ENCODE results near the gene RNF13. TPM values are rescaled to one million over a fixed set of nuclear protein-coding genes. Genes with fewer than 3 reads are reported as not detected.
"Not testable (repeated sequence)": the region's sequence is repeated elsewhere in the genome, so short reads cannot be mapped to it uniquely, and the experiment has no call there.

The RNF13 gene
- total and polyA plus RNA-seq, 3 donors from 2014 or later = 41.7 to 85.0 (median 81.8) TPM

- WGBS, 2 donors = 93 to 97% methylated on average over 4 of the region's 4 CpGs
- Histone ChIP-seq H3K27me3 (no peaks in the 10 kb centered on the region), H3K4me3 (no peak overlapping the region), H3K36me3 (ENCODE audit: low read depth, missing control alignments) (no peaks in the 10 kb centered on the region), H3K4me1 (no peaks in the 10 kb centered on the region), H3K27ac (no peak overlapping the region), H3K9me3 (no peaks in the 10 kb centered on the region)
- no peak for TF ChIP-seq POLR2A (IDR thresholded peaks at IDR 0.05)
- TF ChIP-seq CTCF (IDR thresholded peaks at IDR 0.05) = no peak
- intact Hi-C loops (cut with DNase I; ENCODE audit: low total_unique reads) = no loop called here
- no peak for DNase-seq
Measured at GRCh38 chr3:149831321-149831720, 18.3 kb downstream of the RNF13 start.

- Histone ChIP-seq H3K4me1 (no peaks in the 10 kb centered on the region), H3K27me3 (no peaks in the 10 kb centered on the region), H3K9me3 (no peaks in the 10 kb centered on the region), H3K27ac (no peak overlapping the region), H3K36me3 (ENCODE audit: low read depth, missing control alignments) (no peaks in the 10 kb centered on the region), H3K4me3 (no peak overlapping the region)
- no peak for TF ChIP-seq CTCF (IDR thresholded peaks at IDR 0.05)
- TF ChIP-seq POLR2A (IDR thresholded peaks at IDR 0.05) = no peak
- DNase-seq = no peak
- WGBS, 2 donors = 64 to 71% methylated on average over 1 of the region's 1 CpG
- intact Hi-C loops (cut with DNase I; ENCODE audit: low total_unique reads) = no loop called here
Measured at GRCh38 chr3:149832086-149832485, 19.1 kb downstream of the RNF13 start.

GRCh38 chr3:149833241-149833640, 20.2 kb downstream of the RNF13 start:
- H3K27me3 ChIP-seq = no peaks in the 10 kb centered on the region
- H3K9me3 ChIP-seq = no peaks in the 10 kb centered on the region
- H3K27ac ChIP-seq = no peak overlapping the region
- intact Hi-C loops (cut with DNase I; ENCODE audit: low total_unique reads) = no loop called here
- H3K4me3 ChIP-seq = no peak overlapping the region
- no peaks in the 10 kb centered on the region for H3K4me1 ChIP-seq
- TF ChIP-seq POLR2A (IDR thresholded peaks at IDR 0.05) (no peak), CTCF (IDR thresholded peaks at IDR 0.05) (no peak)
- WGBS, 2 donors = 81 to 94% methylated on average over 2 of the region's 2 CpGs
- H3K36me3 ChIP-seq (ENCODE audit: low read depth, missing control alignments) = no peaks in the 10 kb centered on the region
- no peak for DNase-seq

GRCh38 chr3:149838491-149838890, 25.5 kb downstream of the RNF13 start:
- H3K27ac ChIP-seq; H3K4me3 ChIP-seq; H3K27me3 ChIP-seq; intact Hi-C loops (cut with DNase I; ENCODE audit: low total_unique reads); H3K36me3 ChIP-seq (ENCODE audit: low read depth, missing control alignments); H3K4me1 ChIP-seq; H3K9me3 ChIP-seq; DNase-seq: not testable (repeated sequence)
- 90 to 93% methylated on average over 3 of the region's 3 CpGs for WGBS, 2 donors

- H3K36me3 ChIP-seq (ENCODE audit: low read depth, missing control alignments); intact Hi-C loops (cut with DNase I; ENCODE audit: low total_unique reads); H3K9me3 ChIP-seq; DNase-seq; H3K4me3 ChIP-seq; H3K4me1 ChIP-seq; H3K27ac ChIP-seq; H3K27me3 ChIP-seq: not testable (repeated sequence)
- WGBS, 2 donors = 93 to 94% methylated on average over 3 of the region's 3 CpGs
Measured at GRCh38 chr3:149839469-149839868, 26.5 kb downstream of the RNF13 start.

GRCh38 chr3:149839896-149840295, 26.9 kb downstream of the RNF13 start:
- intact Hi-C loops (cut with DNase I; ENCODE audit: low total_unique reads) = no loop called here

More at GRCh38 chr3:149839896-149840295, 26.9 kb downstream of the RNF13 start:
- Histone ChIP-seq H3K9me3 (no peaks in the 10 kb centered on the region), H3K27ac (no peak overlapping the region), H3K36me3 (ENCODE audit: low read depth, missing control alignments) (no peaks in the 10 kb centered on the region), H3K27me3 (no peaks in the 10 kb centered on the region), H3K4me3 (no peak overlapping the region), H3K4me1 (no peaks in the 10 kb centered on the region)
- no peak for TF ChIP-seq POLR2A (IDR thresholded peaks at IDR 0.05)
- no peak for TF ChIP-seq CTCF (IDR thresholded peaks at IDR 0.05)
- WGBS, 2 donors = 73 to 96% methylated on average over 3 of the region's 3 CpGs
- no peak for DNase-seq
